ENCODE data around the gene FIBCD1. TPM values are rescaled to one million over a fixed set of nuclear protein-coding genes. Genes with fewer than 3 reads are reported as not detected.

Gene FIBCD1
- total and polyA plus RNA-seq, 9 of the 15 experiments (the other 6 are each of a cell fraction or from before 2014, with no cell fraction given), result 0.53 to 1.2 (median 0.95) TPM; not detected in 4

DNA sequence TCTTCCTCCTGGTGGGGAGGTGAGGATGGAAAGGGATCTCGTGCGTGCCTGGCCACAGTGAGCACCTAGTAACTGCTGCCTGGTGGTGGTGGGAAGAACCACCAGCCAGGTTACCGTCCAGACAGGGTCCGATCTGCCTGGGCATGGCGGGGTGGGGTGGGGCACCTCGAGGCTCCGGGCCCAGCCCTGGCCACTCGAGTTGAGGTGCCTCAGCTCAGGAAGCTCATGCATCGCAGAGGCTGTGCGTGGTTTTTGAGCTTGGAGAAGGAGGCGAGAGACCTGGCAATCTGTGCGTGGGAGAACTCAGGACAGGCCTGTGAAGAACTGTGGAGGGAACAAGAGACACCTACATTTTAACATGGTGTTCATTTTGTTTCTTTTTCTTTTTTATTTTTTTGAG lies 31.0 kb upstream of the FIBCD1 start:
- in situ Hi-C loops (cut with MboI), result no loop called here
- no peak for TF ChIP-seq HDAC2 (IDR thresholded peaks at IDR 0.05)
- TF ChIP-seq, protein P1, sequence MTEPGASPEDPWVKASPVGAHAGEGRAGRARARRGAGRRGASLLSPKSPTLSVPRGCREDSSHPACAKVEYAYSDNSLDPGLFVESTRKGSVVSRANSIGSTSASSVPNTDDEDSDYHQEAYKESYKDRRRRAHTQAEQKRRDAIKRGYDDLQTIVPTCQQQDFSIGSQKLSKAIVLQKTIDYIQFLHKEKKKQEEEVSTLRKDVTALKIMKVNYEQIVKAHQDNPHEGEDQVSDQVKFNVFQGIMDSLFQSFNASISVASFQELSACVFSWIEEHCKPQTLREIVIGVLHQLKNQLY (CRISPR knock-in tag; conservative IDR thresholded peaks at IDR 0.05), result 0 out of 4 replicates have a peak, but pooled peaks of 1 of the 2 experiments have one; percentile 35
- TF ChIP-seq, protein P2, sequence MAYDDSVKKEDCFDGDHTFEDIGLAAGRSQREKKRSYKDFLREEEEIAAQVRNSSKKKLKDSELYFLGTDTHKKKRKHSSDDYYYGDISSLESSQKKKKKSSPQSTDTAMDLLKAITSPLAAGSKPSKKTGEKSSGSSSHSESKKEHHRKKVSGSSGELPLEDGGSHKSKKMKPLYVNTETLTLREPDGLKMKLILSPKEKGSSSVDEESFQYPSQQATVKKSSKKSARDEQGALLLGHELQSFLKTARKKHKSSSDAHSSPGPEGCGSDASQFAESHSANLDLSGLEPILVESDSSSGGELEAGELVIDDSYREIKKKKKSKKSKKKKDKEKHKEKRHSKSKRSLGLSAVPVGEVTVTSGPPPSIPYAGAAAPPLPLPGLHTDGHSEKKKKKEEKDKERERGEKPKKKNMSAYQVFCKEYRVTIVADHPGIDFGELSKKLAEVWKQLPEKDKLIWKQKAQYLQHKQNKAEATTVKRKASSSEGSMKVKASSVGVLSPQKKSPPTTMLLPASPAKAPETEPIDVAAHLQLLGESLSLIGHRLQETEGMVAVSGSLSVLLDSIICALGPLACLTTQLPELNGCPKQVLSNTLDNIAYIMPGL (CRISPR knock-in tag; IDR thresholded peaks at IDR 0.05), result 0 out of 2 replicates have a peak, but pooled peaks have one; percentile 52
- TF ChIP-seq CBX3 (IDR thresholded peaks at IDR 0.05; ENCODE audit: borderline replicate concordance in 1 of 2, low read length in 2 of 2), result no peak
- TF ChIP-seq, protein P3, sequence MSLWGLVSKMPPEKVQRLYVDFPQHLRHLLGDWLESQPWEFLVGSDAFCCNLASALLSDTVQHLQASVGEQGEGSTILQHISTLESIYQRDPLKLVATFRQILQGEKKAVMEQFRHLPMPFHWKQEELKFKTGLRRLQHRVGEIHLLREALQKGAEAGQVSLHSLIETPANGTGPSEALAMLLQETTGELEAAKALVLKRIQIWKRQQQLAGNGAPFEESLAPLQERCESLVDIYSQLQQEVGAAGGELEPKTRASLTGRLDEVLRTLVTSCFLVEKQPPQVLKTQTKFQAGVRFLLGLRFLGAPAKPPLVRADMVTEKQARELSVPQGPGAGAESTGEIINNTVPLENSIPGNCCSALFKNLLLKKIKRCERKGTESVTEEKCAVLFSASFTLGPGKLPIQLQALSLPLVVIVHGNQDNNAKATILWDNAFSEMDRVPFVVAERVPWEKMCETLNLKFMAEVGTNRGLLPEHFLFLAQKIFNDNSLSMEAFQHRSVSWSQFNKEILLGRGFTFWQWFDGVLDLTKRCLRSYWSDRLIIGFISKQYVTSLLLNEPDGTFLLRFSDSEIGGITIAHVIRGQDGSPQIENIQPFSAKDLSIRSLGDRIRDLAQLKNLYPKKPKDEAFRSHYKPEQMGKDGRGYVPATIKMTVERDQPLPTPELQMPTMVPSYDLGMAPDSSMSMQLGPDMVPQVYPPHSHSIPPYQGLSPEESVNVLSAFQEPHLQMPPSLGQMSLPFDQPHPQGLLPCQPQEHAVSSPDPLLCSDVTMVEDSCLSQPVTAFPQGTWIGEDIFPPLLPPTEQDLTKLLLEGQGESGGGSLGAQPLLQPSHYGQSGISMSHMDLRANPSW (CRISPR knock-in tag; IDR thresholded peaks at IDR 0.05), result peak; percentile 72; the same call in 1 of the 2 replicates
- WGBS (ENCODE audit: insufficient coverage, low coverage, missing lambda C conversion rate), result 1% methylated on average over 12 of the region's 12 CpGs
- no peak overlapping the region for H3K4me2 ChIP-seq (ENCODE audit: insufficient read depth, low read length)
- peaks cover 33% of the 10 kb centered on the region for H4K20me1 ChIP-seq (replicated peaks; ENCODE audit: control insufficient read depth, insufficient read depth, low read length)
- H3K9me1 ChIP-seq (ENCODE audit: control insufficient read depth, insufficient read depth, low read length), result no peaks in the 10 kb centered on the region
- H3K4me1 ChIP-seq (replicated peaks in 1 of 2; ENCODE audit: control insufficient read depth in 2 of 2, insufficient read depth in 2 of 2, low read length in 2 of 2), result peaks cover 0 to 9% of the 10 kb centered on the region in 2 experiments; a peak in 1 of 5 replicates
- H2AFZ ChIP-seq (ENCODE audit: low read depth, low read length), result no peak overlapping the region
- DNase-seq (ENCODE audit: extremely low read depth in 1 of 4, low spot score in 3 of 4) (peak in 3 of 4 experiments; percentile 26 to 65 (median 60)), ATAC-seq (peak; percentile 9), FAIRE-seq (no peak)
- H3K9ac ChIP-seq (ENCODE audit: insufficient read depth in 1 of 2, low read depth in 2 of 2, low read length in 2 of 2), result peak overlapping the region in 1 of 2 experiments; percentile 46; a peak in 2 of 4 replicates
- ChIA-PET CTCF (ENCODE audit: low intra/inter-chr PET ratio) (interaction anchor here (0.7 kb wide), 1 partner anchor 218 kb away, joined by 3 read pairs; no protein-coding TSS in a partner anchor), POLR2A (interaction anchor here (0.6 to 4.6 kb wide), 7 partner anchors 12 to 192 kb away, joined by 3 to 45 read pairs (median 5); no protein-coding TSS in a partner anchor)
- H3K4me3 ChIP-seq, result no peak overlapping the region
- no TSS peak for BruUV-seq (replicated peaks)
- peaks cover 80 to 97% of the 10 kb centered on the region in 2 experiments for H3K27me3 ChIP-seq (ENCODE audit: control insufficient read depth in 2 of 2, insufficient read depth in 2 of 2, low read length in 2 of 2)
- no peaks in the 10 kb centered on the region; the same call in 1 of the 2 replicates for H3K9me3 ChIP-seq (replicated peaks; ENCODE audit: control insufficient read depth, insufficient read depth, low read depth, low read length)
- no peaks in the 10 kb centered on the region for H3K36me3 ChIP-seq (ENCODE audit: control insufficient read depth, insufficient read depth, low read length)
- intact Hi-C loops (cut with micrococcal nuclease), result no loop called here
- no peaks in the 10 kb centered on the region for H3K79me2 ChIP-seq (ENCODE audit: control insufficient read depth, insufficient read depth, low read length)
- H3K27ac ChIP-seq (ENCODE audit: extremely low read depth, low read depth, low read length), result no peak overlapping the region

Data from K562 (cell line).